K562 (cell line): ENCODE data around the gene ZSCAN2. TPM values are rescaled to one million over a fixed set of nuclear protein-coding genes. Genes with fewer than 3 reads are reported as not detected.
A peak's percentile ranks its signal among the peaks of the same experiment; 100 is the strongest.

ENCODE experiments used
- CEBPG ChIP-seq, 3 experiments: fragments of 200-800 bp in 1 of 3; sonication (Bioruptor generic) in 1 of 3; sonication (generic) in 1 of 3; formaldehyde crosslinking in 1 of 3; IDR thresholded peaks in 2 of 3; conservative IDR thresholded peaks in 1 of 3; 2 replicates each; pipeline versions ENCODE4 v1.6.1 to v1.8.0; 2016 to 2022; ENCODE audit warnings: missing compliant biosample characterization in 2 of 3, missing genetic modification characterization in 2 of 3, mild to moderate bottlenecking in 1 of 3, missing genetic modification reagents in 1 of 3
- CEBPZ ChIP-seq: fragments of 150-350 bp; IDR thresholded peaks from 2 replicates; pipeline ENCODE4 v1.6.1; 2014; ENCODE audit warnings: low read depth, mild to moderate bottlenecking, low read length, borderline replicate concordance
- CREB5 ChIP-seq: fragments of 250-450 bp; sonication (Bioruptor Pico); IDR thresholded peaks from 2 replicates; pipeline ENCODE4 v1.5.0; 2020; ENCODE audit warnings: mild to moderate bottlenecking
- ID3 ChIP-seq, 2 experiments: fragments of 250-450 bp in 1 of 2; fragments of 450-650 bp in 1 of 2; sonication (Bioruptor Pico) in 1 of 2; IDR thresholded peaks; 2 replicates each; pipeline versions ENCODE4 v1.6.1 to v1.8.0; 2016 to 2021; ENCODE audit warnings: mild to moderate bottlenecking in 2 of 2, moderate library complexity in 2 of 2, missing compliant biosample characterization in 1 of 2, missing genetic modification characterization in 1 of 2
- MYC ChIP-seq, 2 experiments: fragments of 250-450 bp in 1 of 2; sonication (Bioruptor Pico) in 1 of 2; IDR thresholded peaks; 2 replicates each; pipeline versions ENCODE4 v1.5.1 to v1.6.1; 2012 to 2021; ENCODE audit warnings: low read depth in 2 of 2, borderline replicate concordance in 1 of 2, improper control_type of control experiment in 1 of 2, low read length in 1 of 2, mild to moderate bottlenecking in 1 of 2, moderate library complexity in 1 of 2
- PTBP1 ChIP-seq: fragments of 200-400 bp; formaldehyde crosslinking; IDR thresholded peaks from 2 replicates; pipeline ENCODE4 v1.6.1; 2017; ENCODE audit warnings: low read depth, low read length
- SAP30 ChIP-seq: fragments of 200-600 bp; sonication (generic); IDR thresholded peaks from 2 replicates; pipeline ENCODE4 v1.6.1; 2012; ENCODE audit warnings: borderline replicate concordance, low read depth, mild to moderate bottlenecking, moderate library complexity, low read length, control low read depth, inconsistent platforms; ENCODE audit not compliant: insufficient read depth, poor library complexity, severe bottlenecking
- SMARCC2 ChIP-seq: fragments of 450-650 bp; IDR thresholded peaks from 2 replicates; pipeline ENCODE4 v1.6.1; 2017; ENCODE audit warnings: antibody characterized with exemption, moderate library complexity, mild to moderate bottlenecking, low read depth
- SUPT5H ChIP-seq: fragments of 450-650 bp; IDR thresholded peaks from 2 replicates; pipeline ENCODE4 v1.6.1; 2016
- XRCC4 ChIP-seq: IDR thresholded peaks from one replicate; pipeline ENCODE4 v1.6.1; 2011; ENCODE audit not compliant: insufficient read depth, insufficient read length; ENCODE audit errors: extremely low read depth
- ZFX ChIP-seq: sonication (generic); formaldehyde crosslinking; IDR thresholded peaks from 2 replicates; pipeline ENCODE4 v1.8.0; 2022; ENCODE audit warnings: mild to moderate bottlenecking, missing genetic modification reagents, moderate library complexity
- ZNF592 ChIP-seq: fragments of 450-650 bp; IDR thresholded peaks from 2 replicates; pipeline ENCODE4 v1.6.1; 2017; ENCODE audit warnings: antibody characterized with exemption, mild to moderate bottlenecking
- polyA plus RNA-seq, 8 experiments: library from polyadenylated mRNA; depleted of rRNA in 4 of 8; stranded (reverse) in 5 of 8; unstranded in 3 of 8; fragments of >200 nt; fragmentation: Nextera tagmentation in 2 of 8; fragmentation: Illumina TruSeq in 1 of 8; extraction: Ambion mirVana in 2 of 8; extraction: Trizol in 1 of 8; gene quantifications; 2 replicates each; pipeline versions ENCODE4 v1.2.1 to v1.2.3, GENCODE V29; 2011 to 2014; ENCODE audit warnings: inconsistent platforms in 1 of 8, missing spikeins in 1 of 8
- total RNA-seq, 7 experiments: library from RNA; depleted of rRNA in 6 of 7; stranded (reverse); fragments of >200 nt in 6 of 7; fragmentation: Illumina TruSeq in 2 of 7; extraction: Trizol in 2 of 7; gene quantifications; 2 replicates each; pipeline versions ENCODE4 v1.2.1 to v1.2.3, GENCODE V29; 2011 to 2021; ENCODE audit warnings: low replicate concordance in 1 of 7

The ZSCAN2 gene
- total and polyA plus RNA-seq, 9 of the 15 experiments (the other 6 are each of a cell fraction or from before 2014, with no cell fraction given), result 1.7 to 14.2 (median 6.6) TPM

- 0 out of 2 replicates have a peak, but pooled peaks have one; percentile 12 for TF ChIP-seq ZNF592
- peak; percentile 97 for TF ChIP-seq SAP30
- TF ChIP-seq SUPT5H, result peak; percentile 74
- TF ChIP-seq CEBPG (CRISPR knock-in tag; IDR thresholded peaks at IDR 0.05), result peak; percentile 12; the same call in 1 of the 2 replicates
- TF ChIP-seq CEBPG (tag; conservative IDR thresholded peaks at IDR 0.05 in 1 of 2, IDR thresholded peaks at IDR 0.05 in 1 of 2), result no peak
- TF ChIP-seq SMARCC2, result no peak
- no peak for TF ChIP-seq ID3 (CRISPR knock-in tag; IDR thresholded peaks at IDR 0.05)
- no peak for TF ChIP-seq ID3 (tag; IDR thresholded peaks at IDR 0.05)
- no peak for TF ChIP-seq CREB5 (CRISPR knock-in tag)
- no peak for TF ChIP-seq XRCC4
- no peak for TF ChIP-seq CEBPZ
- TF ChIP-seq MYC (IDR thresholded peaks at IDR 0.05; ENCODE audit: low read depth, low read length), result peak; percentile 56; the same call in 1 of the 2 replicates
- TF ChIP-seq MYC (CRISPR knock-in tag; IDR thresholded peaks at IDR 0.05; ENCODE audit: borderline replicate concordance, low read depth), result no peak
- no peak for TF ChIP-seq PTBP1
- TF ChIP-seq ZFX (CRISPR knock-in tag), result peak; percentile 94
Measured at GRCh38 chr15:84653910-84654688, 53.3 kb downstream of the ZSCAN2 start, which contains the start of gene WDR73 (continued).
